HG03108 (cell line): ENCODE results near the gene DEFB131A.
"Not testable (repeated sequence)": the region's sequence is repeated elsewhere in the genome, so short reads cannot be mapped to it uniquely, and the experiment has no call there.

Experiments
- ATAC-seq: cut with Tn5 transposase; IDR thresholded peaks from one replicate; pipeline ENCODE4 v1.9.1; 2021; ENCODE audit warnings: moderate library complexity; ENCODE audit not compliant: unreplicated experiment

DEFB131A gene

DNA sequence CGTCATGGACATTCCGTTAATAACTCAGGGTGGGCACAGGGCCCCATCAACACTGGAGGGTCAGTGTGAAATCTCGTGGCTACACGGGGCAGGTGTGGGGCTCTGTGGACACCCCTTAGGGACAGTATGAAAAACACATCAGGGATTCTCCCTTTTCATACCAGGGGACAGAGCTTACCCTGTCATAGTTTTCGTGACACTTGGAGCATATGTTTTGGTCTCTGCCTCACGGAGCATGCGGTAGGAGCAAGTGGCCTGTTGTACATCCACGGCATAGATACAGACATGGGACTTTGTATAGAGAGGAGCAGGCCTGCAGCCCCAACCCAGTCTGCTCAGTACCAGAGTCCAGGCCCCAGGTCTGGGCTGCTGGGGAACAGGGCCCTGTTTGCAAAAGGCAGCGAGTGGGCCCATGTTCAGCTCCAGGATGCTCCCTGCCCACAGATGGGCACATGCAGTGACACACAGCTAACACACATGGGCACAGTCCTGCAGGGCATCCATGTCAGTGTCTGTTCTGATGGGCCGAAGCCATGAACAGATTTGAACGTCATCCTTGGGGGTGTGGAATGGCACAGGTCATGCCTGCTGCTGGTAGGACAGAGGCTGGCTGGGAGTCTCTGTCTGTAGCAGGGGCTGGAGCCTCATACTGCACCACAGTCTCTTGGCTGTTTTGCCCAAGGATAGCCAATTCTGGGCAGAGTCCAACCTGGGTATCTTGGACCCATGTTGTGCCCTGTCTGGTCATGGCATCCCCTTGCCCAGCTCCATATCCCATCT is 50.2 kb downstream of the DEFB131A start:
- ATAC-seq, result not testable (repeated sequence)

DNA sequence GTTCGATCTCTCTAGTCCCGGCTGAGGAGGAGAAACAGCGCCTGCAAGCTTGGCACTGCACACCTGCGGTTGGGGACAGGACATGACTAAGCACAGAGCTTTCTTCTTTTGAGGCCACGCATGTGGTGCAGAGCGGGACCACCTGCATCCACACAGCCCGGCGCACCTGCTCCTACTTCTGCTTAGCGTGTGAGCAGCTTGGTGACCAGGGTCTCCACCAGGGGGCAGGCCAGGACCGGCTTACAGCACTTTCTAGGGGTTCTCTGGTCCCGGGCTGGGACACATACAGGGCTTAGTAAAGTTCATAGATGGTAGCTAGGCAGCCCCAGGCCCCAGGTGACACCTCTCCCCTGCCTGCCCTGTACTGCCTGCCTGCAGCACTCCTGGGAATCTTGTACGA is 51.2 kb downstream of the DEFB131A start:
- ATAC-seq, result not testable (repeated sequence)

DNA sequence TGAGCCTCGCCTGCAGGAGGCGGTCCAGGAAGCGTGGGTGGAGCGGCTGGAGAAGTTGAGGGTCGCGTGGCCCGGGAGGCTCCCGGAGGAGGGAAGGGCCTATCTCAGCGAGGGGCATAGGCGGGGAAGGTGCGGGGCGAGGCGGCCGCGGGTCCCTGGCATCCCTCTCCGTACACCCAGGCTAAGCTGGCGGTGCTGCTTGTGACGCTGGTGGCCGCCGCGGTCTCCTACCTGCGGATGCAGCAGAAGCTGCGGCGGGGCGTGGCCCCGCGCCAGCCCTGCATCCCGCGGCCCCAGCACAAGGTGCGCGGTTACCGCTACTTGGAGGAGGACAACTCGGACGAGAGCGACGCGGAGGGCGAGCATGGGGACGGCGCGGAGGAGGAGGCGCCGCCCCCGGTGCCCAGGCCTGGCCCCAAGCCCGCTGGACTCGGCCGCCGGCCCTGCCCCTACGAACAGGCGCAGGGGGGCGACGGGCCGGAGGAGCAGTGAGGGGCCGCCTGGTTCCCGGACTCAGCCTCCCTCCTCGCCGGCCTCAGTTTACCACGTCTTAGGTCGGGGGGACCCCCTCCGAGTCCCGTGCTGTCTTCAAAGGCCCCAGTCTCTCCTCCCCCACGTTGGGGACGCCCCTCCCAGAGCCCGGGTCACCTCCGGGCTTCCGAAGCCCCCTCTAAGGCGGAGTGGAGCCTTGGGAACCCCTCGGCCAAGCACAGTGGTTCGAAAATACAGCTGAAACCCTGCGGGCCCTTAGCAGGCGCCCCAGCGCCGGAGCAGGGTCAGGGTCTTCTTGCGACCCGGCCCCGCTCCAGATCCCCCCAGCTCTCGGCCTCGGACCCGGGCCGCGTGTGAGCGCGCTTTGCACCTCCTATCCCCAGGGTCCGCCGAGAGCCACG is 53.6 kb downstream of the DEFB131A start:
- not testable (repeated sequence) for ATAC-seq

DNA sequence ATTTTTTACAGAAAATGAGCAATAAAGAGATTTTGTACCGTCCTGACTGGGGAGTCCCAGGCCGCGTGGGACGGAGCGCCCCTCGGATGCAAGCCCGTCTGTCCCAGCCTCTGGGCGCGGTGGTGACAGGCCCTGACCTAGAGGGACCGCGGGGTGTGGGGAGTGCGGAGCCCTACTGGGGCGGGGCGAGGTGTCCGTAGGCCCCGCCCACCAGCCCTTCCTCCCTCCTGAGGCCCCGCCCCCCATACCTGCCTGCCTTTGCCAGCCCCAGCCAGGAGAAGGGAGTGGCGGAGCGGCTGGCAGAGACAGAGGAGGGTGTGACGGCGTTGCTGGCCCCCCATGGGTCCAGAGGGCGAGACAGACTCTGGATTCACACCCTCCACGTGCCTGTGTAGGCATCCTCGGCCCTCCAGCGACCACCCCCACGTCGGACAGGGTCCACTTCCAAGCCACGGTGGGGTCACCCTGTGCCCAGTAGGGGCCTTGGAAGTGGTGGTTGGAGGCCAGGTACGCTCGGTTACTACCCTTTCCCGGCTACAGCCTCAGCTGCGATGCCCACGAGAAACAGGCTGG is 54.3 kb downstream of the DEFB131A start:
- not testable (repeated sequence) for ATAC-seq

DNA sequence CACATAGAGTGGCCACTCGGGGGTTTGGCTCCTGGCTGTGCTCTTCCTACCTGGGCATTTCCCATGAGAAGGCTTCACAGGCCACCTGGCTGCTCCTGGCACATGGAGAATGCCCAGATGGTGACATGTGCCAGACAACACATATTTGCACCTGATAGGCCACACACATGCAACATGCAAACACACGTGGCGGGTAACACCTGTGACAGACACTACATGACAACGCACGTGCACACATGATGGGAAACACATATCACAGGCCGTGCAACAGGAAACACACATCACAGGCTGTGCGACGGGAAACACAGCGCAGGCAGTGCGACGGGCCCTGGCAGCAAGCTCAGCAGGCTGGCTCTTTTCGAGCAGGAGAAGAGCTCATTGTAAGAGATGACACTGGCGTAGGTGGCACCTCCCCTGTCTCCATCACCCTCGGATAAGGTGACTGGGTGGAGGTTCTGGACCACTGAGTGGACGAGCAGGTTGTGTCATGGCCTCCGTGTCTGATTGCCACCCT is 55.8 kb downstream of the DEFB131A start:
- ATAC-seq, result not testable (repeated sequence)
